Caco-2 (cell line): ENCODE data around the gene ADGRA1. TPM values are rescaled to one million over a fixed set of nuclear protein-coding genes. Genes with fewer than 3 reads are reported as not detected.

Experiments used
- BruUV-seq: library from RNA; stranded (reverse); fragments of 400-500 nt; replicated peaks from 2 replicates; lab custom pipeline; 2021; lab: Mats Ljungman, UMichigan
- CTCF ChIA-PET: fragments of 300-600 bp; sonication (Branson Sonifier 250); formaldehyde crosslinking; loops from one replicate; lab custom pipeline; 2022; ENCODE audit warnings: antibody characterized with exemption; lab: Charles Lee
- POLR2A ChIA-PET: fragments of 300-600 bp; sonication (Branson Sonifier 250); formaldehyde crosslinking; loops from one replicate; lab custom pipeline; 2022; ENCODE audit warnings: antibody characterized with exemption; lab: Charles Lee
- DNase-seq, 2 experiments: peaks; one replicate each; pipeline versions ENCODE4 v3.0.0 to v3.0.0-alpha.2; 2020 to 2022
- H3K27me3 ChIP-seq: replicated peaks from 2 replicates; pipeline ENCODE4 v1.6.0; 2011; ENCODE audit warnings: low read length; ENCODE audit not compliant: control insufficient read depth, insufficient read depth
- H3K36me3 ChIP-seq: 2 replicates; pipeline ENCODE4 v1.5.1; 2011; ENCODE audit warnings: low read length; ENCODE audit not compliant: control insufficient read depth, insufficient read depth
- H3K4me1 ChIP-seq: fragments of 250-450 bp; sonication (Bioruptor Pico); 2 replicates; pipeline ENCODE4 v1.5.1; 2020; ENCODE audit warnings: mild to moderate bottlenecking
- H3K4me3 ChIP-seq: 2 replicates; pipeline ENCODE4 v1.5.1; 2011; ENCODE audit warnings: low read depth, mild to moderate bottlenecking, control low read depth, low read length
- H3K9me3 ChIP-seq: fragments of 250-450 bp; sonication (Bioruptor Pico); 2 replicates; pipeline ENCODE4 v1.5.1; 2020; ENCODE audit warnings: mild to moderate bottlenecking, moderate library complexity
- H3K27ac Mint-ChIP-seq: one replicate; pipeline ENCODE4 v1.8.0; 2022; ENCODE audit warnings: mixed read lengths; ENCODE audit not compliant: unreplicated experiment
- H3K27me3 Mint-ChIP-seq: one replicate; pipeline ENCODE4 v1.8.0; 2022; ENCODE audit warnings: mixed read lengths; ENCODE audit not compliant: insufficient read depth, unreplicated experiment
- H3K36me3 Mint-ChIP-seq: one replicate; pipeline ENCODE4 v1.8.0; 2022; ENCODE audit warnings: mild to moderate bottlenecking, mixed read lengths; ENCODE audit not compliant: insufficient read depth, unreplicated experiment
- H3K4me1 Mint-ChIP-seq: one replicate; pipeline ENCODE4 v1.8.0; 2022; ENCODE audit warnings: low read depth, mixed read lengths; ENCODE audit not compliant: unreplicated experiment
- H3K4me3 Mint-ChIP-seq: one replicate; pipeline ENCODE4 v1.8.0; 2022; ENCODE audit warnings: mild to moderate bottlenecking, moderate library complexity, mixed read lengths; ENCODE audit not compliant: unreplicated experiment
- H3K9me3 Mint-ChIP-seq: one replicate; pipeline ENCODE4 v1.8.0; 2022; ENCODE audit warnings: mixed read lengths; ENCODE audit not compliant: unreplicated experiment
- CTCF ChIP-seq, 2 experiments: fragments of 200-600 bp in 1 of 2; IDR thresholded peaks; 1 replicate in 1 of 2; 2 replicates in 1 of 2; pipeline versions ENCODE4 v1.5.1 to v1.8.0; 2011 to 2022; ENCODE audit warnings: antibody characterized with exemption in 1 of 2, control low read depth in 1 of 2, inconsistent platforms in 1 of 2, low read depth in 1 of 2, low read length in 1 of 2, mild to moderate bottlenecking in 1 of 2, moderate library complexity in 1 of 2; ENCODE audit not compliant: insufficient read depth in 1 of 2, severe bottlenecking in 1 of 2, unreplicated experiment in 1 of 2
- intact Hi-C: fragments of 100-400 bp; cut with micrococcal nuclease; formaldehyde crosslinking; loops from one replicate; pipeline ENCODE4 v1.10.0; 2022; ENCODE audit not compliant: unreplicated experiment
- total RNA-seq: library from RNA; stranded (reverse); gene quantifications from 2 replicates; pipeline ENCODE4 v1.2.3, GENCODE V29; 2022

Gene ADGRA1
- total RNA-seq, 1 experiment from 2014 or later: not detected

- no TSS peak for BruUV-seq
- CTCF ChIA-PET: no interaction called here
- Histone ChIP-seq H3K4me3 (no peak overlapping the region), H3K4me1 (peaks cover 36% of the 10 kb centered on the region), H3K9me3 (no peaks in the 10 kb centered on the region), H3K27me3 (no peaks in the 10 kb centered on the region), H3K36me3 (no peaks in the 10 kb centered on the region)
- H3K9me3 Mint-ChIP-seq: no peaks in the 10 kb centered on the region
- TF ChIP-seq CTCF (IDR thresholded peaks at IDR 0.05; ENCODE audit: insufficient read depth in 1 of 2, low read depth in 1 of 2, low read length in 1 of 2, severe bottlenecking in 1 of 2, unreplicated experiment in 1 of 2): no peak
- no peaks in the 10 kb centered on the region for H3K27me3 Mint-ChIP-seq
- peaks cover 16% of the 10 kb centered on the region for H3K4me1 Mint-ChIP-seq
- H3K27ac Mint-ChIP-seq: no peak overlapping the region
- H3K36me3 Mint-ChIP-seq: no peaks in the 10 kb centered on the region
- no peak overlapping the region for H3K4me3 Mint-ChIP-seq
- POLR2A ChIA-PET: no interaction called here
- peak in 1 of 2 experiments; percentile 34 for DNase-seq
- intact Hi-C loops: loop anchor here (5.0 kb wide), 1 partner anchor 166 kb away; the partner anchor contains the start of genes TUBGCP2 and ZNF511
These were observed 53.6 kb downstream of the ADGRA1 start for GRCh38 chr10:133141144-133141957.

GRCh38 chr10:133141958-133142340, 54.2 kb downstream of the ADGRA1 start:
- Mint-ChIP-seq H3K27ac (no peak overlapping the region), H3K4me3 (no peak overlapping the region), H3K4me1 (peaks cover 16% of the 10 kb centered on the region), H3K9me3 (peaks cover 5% of the 10 kb centered on the region), H3K36me3 (no peaks in the 10 kb centered on the region), H3K27me3 (no peaks in the 10 kb centered on the region)
- CTCF ChIA-PET: no interaction called here
- Histone ChIP-seq H3K4me1 (peaks cover 40% of the 10 kb centered on the region), H3K9me3 (no peaks in the 10 kb centered on the region), H3K36me3 (no peaks in the 10 kb centered on the region), H3K4me3 (no peak overlapping the region), H3K27me3 (no peaks in the 10 kb centered on the region)
- no peak for TF ChIP-seq CTCF (IDR thresholded peaks at IDR 0.05; ENCODE audit: insufficient read depth in 1 of 2, low read depth in 1 of 2, low read length in 1 of 2, severe bottlenecking in 1 of 2, unreplicated experiment in 1 of 2)
- BruUV-seq: no TSS peak
- POLR2A ChIA-PET: no interaction called here
- intact Hi-C loops: loop anchor here (5.0 kb wide), 1 partner anchor 165 kb away; the partner anchor contains the start of genes TUBGCP2 and ZNF511
- peak in 1 of 2 experiments; percentile 31 for DNase-seq

- no peak overlapping the region for H3K27ac Mint-ChIP-seq
- intact Hi-C loops: loop anchor here (5.0 kb wide), 1 partner anchor 165 kb away; the partner anchor contains the start of genes TUBGCP2 and ZNF511
These were observed 54.9 kb downstream of the ADGRA1 start for GRCh38 chr10:133142523-133143199.

More at GRCh38 chr10:133142523-133143199, 54.9 kb downstream of the ADGRA1 start:
- no peak for TF ChIP-seq CTCF (IDR thresholded peaks at IDR 0.05; ENCODE audit: insufficient read depth in 1 of 2, low read depth in 1 of 2, low read length in 1 of 2, severe bottlenecking in 1 of 2, unreplicated experiment in 1 of 2)
- no peak overlapping the region for H3K4me3 Mint-ChIP-seq
- no peaks in the 10 kb centered on the region for H3K36me3 ChIP-seq
- peaks cover 40% of the 10 kb centered on the region for H3K4me1 ChIP-seq
- H3K9me3 Mint-ChIP-seq: peaks cover 12% of the 10 kb centered on the region
- no peaks in the 10 kb centered on the region for H3K36me3 Mint-ChIP-seq
- DNase-seq: peak in 1 of 2 experiments; percentile 33
- peaks cover 2% of the 10 kb centered on the region; the same call in 1 of the 2 replicates for H3K9me3 ChIP-seq
- POLR2A ChIA-PET: no interaction called here
- H3K4me3 ChIP-seq: no peak overlapping the region
- no peaks in the 10 kb centered on the region for H3K27me3 Mint-ChIP-seq
- CTCF ChIA-PET: interaction anchor here (0.6 to 2.0 kb wide), 6 partner anchors 12 to 115 kb away, joined by 3 to 13 read pairs (median 3); no protein-coding TSS in a partner anchor
- H3K4me1 Mint-ChIP-seq: peaks cover 16% of the 10 kb centered on the region
- no TSS peak for BruUV-seq
- H3K27me3 ChIP-seq: no peaks in the 10 kb centered on the region
